ENCODE measurements around the gene GREB1. TPM values are rescaled to one million over a fixed set of nuclear protein-coding genes. Genes with fewer than 3 reads are reported as not detected.

Gene GREB1
- total RNA-seq, 1 experiment from 2014 or later: 0.90 TPM

- peaks cover 66% of the 10 kb centered on the region for H3K27me3 Mint-ChIP-seq (ENCODE audit: unreplicated experiment)
- no peak for DNase-seq
- no peaks in the 10 kb centered on the region for H3K4me1 Mint-ChIP-seq (ENCODE audit: low read depth, unreplicated experiment)
- intact Hi-C loops (cut with micrococcal nuclease; ENCODE audit: unreplicated experiment): no loop called here
- H3K9me3 Mint-ChIP-seq (ENCODE audit: low read depth, unreplicated experiment): no peaks in the 10 kb centered on the region
- H3K27ac Mint-ChIP-seq (ENCODE audit: unreplicated experiment): no peak overlapping the region
- TF ChIP-seq CTCF (IDR thresholded peaks at IDR 0.05; ENCODE audit: unreplicated experiment): no peak
- no peak overlapping the region for H3K4me3 Mint-ChIP-seq (ENCODE audit: low read depth, unreplicated experiment)
- BruUV-seq (replicated peaks): no TSS peak
- CTCF ChIA-PET: no interaction called here
- H3K36me3 Mint-ChIP-seq (ENCODE audit: insufficient read depth, unreplicated experiment): no peaks in the 10 kb centered on the region
These were observed 100.7 kb downstream of the GREB1 start for GRCh38 chr2:11634584-11634983.

DNA sequence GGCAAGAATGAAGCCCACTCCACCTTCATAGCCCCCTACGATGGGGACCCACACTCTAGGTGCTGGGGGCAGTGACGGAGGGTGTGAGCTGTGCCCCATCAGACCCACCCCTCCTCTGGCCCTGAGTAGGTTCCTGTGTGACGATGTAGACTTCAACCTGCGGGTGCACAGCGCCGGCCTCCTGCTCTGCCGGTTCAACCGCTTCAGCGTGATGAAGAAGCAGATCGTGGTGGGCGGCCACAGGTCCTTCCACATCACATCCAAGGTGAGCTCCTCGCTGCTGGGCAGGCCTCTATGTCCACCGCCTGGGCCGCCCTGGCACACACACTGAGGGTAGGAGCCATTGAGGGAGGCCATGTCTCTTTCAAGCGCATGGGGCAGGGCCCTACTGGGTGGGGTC is 101.3 kb downstream of the GREB1 start:
- Mint-ChIP-seq H3K36me3 (ENCODE audit: insufficient read depth, unreplicated experiment) (no peaks in the 10 kb centered on the region), H3K4me1 (ENCODE audit: low read depth, unreplicated experiment) (no peaks in the 10 kb centered on the region), H3K27ac (ENCODE audit: unreplicated experiment) (no peak overlapping the region), H3K27me3 (ENCODE audit: unreplicated experiment) (peaks cover 66% of the 10 kb centered on the region), H3K4me3 (ENCODE audit: low read depth, unreplicated experiment) (no peak overlapping the region), H3K9me3 (ENCODE audit: low read depth, unreplicated experiment) (no peaks in the 10 kb centered on the region)
- BruUV-seq (replicated peaks): no TSS peak
- TF ChIP-seq CTCF (IDR thresholded peaks at IDR 0.05; ENCODE audit: unreplicated experiment): no peak
- CTCF ChIA-PET: no interaction called here
- DNase-seq: no peak
- intact Hi-C loops (cut with micrococcal nuclease; ENCODE audit: unreplicated experiment): no loop called here

GRCh38 chr2:11636593-11637295 is 102.9 kb downstream of the GREB1 start:
- no peak for DNase-seq
- Mint-ChIP-seq H3K36me3 (ENCODE audit: insufficient read depth, unreplicated experiment) (no peaks in the 10 kb centered on the region), H3K9me3 (ENCODE audit: low read depth, unreplicated experiment) (no peaks in the 10 kb centered on the region), H3K4me3 (ENCODE audit: low read depth, unreplicated experiment) (no peak overlapping the region), H3K27me3 (ENCODE audit: unreplicated experiment) (peaks cover 71% of the 10 kb centered on the region), H3K27ac (ENCODE audit: unreplicated experiment) (no peak overlapping the region), H3K4me1 (ENCODE audit: low read depth, unreplicated experiment) (no peaks in the 10 kb centered on the region)
- no peak for TF ChIP-seq CTCF (IDR thresholded peaks at IDR 0.05; ENCODE audit: unreplicated experiment)
- BruUV-seq (replicated peaks): no TSS peak
- CTCF ChIA-PET: no interaction called here
- intact Hi-C loops (cut with micrococcal nuclease; ENCODE audit: unreplicated experiment): no loop called here

DNA sequence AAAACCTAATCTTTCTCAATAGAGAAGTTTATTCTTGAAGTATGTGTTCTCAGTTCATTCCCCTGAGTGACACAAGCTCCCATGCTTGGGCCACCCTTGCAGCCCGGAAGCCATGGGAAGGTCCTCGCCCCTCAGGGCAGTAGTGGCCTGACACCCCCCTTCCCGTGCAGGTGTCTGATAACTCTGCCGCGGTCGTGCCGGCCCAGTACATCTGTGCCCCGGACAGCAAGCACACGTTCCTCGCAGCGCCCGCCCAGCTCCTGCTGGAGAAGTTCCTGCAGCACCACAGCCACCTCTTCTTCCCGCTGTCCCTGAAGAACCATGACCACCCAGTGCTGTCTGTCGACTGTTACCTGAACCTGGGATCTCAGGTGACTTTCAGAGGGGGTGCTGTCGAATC is 103.7 kb downstream of the GREB1 start:
- no peak for TF ChIP-seq CTCF (IDR thresholded peaks at IDR 0.05; ENCODE audit: unreplicated experiment)
- Mint-ChIP-seq H3K4me1 (ENCODE audit: low read depth, unreplicated experiment) (no peaks in the 10 kb centered on the region), H3K36me3 (ENCODE audit: insufficient read depth, unreplicated experiment) (no peaks in the 10 kb centered on the region), H3K9me3 (ENCODE audit: low read depth, unreplicated experiment) (no peaks in the 10 kb centered on the region), H3K27me3 (ENCODE audit: unreplicated experiment) (peaks cover 72% of the 10 kb centered on the region), H3K27ac (ENCODE audit: unreplicated experiment) (no peak overlapping the region), H3K4me3 (ENCODE audit: low read depth, unreplicated experiment) (no peak overlapping the region)
- CTCF ChIA-PET: interaction anchor here (0.5 kb wide), 1 partner anchor 237 kb away, joined by 6 read pairs; no protein-coding TSS in a partner anchor
- no TSS peak for BruUV-seq (replicated peaks)
- no peak for DNase-seq
- intact Hi-C loops (cut with micrococcal nuclease; ENCODE audit: unreplicated experiment): no loop called here

Data from Calu3 (cell line).